Epithelial cell of proximal tubule (primary cell): ENCODE results near the gene WDR33. TPM values are rescaled to one million over a fixed set of nuclear protein-coding genes. Genes with fewer than 3 reads are reported as not detected.

Experiments used
- DNase-seq: peaks from one replicate; pipeline ENCODE4 v3.0.0-alpha.2; 2011; ENCODE audit warnings: low read depth
- H3K4me3 ChIP-seq: 2 replicates; pipeline ENCODE4 v1.5.1; 2011; ENCODE audit warnings: low read depth, mild to moderate bottlenecking, low read length
- CTCF ChIP-seq: conservative IDR thresholded peaks from 2 replicates; pipeline ENCODE4 v1.5.1; 2012; ENCODE audit warnings: low read depth, mild to moderate bottlenecking, low read length
- total RNA-seq: library from RNA; depleted of rRNA; stranded (reverse); fragments of >200 nt; gene quantifications from 2 replicates; pipeline ENCODE4 v1.2.3, GENCODE V29; 2015

Gene WDR33
- total RNA-seq, 1 donor from 2014 or later: 12.3 TPM

DNA sequence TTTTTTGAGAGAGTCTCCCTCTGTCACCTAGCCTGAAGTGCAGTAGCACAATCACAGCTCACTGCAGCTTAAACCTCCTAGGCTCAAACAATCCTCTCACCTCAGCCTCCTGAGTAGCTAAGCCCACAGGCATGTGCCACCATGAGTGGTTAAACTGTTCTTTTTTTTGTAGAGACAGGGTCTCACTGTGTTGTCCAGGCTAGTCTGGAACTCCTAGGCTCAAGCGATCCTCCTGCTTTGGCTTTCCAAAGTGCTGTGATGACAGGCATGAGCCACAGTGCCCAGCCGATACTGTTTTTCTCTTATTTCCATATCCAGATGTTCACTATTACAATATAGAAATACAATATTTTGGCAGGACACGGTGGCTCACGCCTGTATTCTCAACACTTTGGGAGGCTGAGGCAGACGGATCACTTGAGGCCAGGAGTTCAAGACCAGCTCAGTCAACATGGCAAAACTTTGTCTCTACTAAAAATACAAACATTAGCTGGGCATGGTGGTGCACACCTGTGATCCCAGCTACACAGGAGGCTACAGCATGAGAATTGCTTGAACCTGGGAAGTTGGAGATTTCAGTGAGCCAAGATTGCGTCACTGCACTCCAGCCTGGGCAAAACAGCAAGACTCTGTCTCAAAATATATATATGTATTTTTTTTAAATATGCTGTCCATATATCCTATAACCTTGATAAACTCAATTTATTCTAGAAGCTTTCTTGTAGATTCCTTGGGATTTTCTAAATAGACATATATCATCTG, 24.7 kb downstream of the WDR33 start:
- H3K4me3 ChIP-seq: no peak overlapping the region
- no peak for DNase-seq
- TF ChIP-seq CTCF: no peak

- no peak for DNase-seq
- TF ChIP-seq CTCF: no peak
- H3K4me3 ChIP-seq: no peak overlapping the region
Observed at GRCh38 chr2:127784965-127785518, 25.9 kb downstream of the WDR33 start.

DNA sequence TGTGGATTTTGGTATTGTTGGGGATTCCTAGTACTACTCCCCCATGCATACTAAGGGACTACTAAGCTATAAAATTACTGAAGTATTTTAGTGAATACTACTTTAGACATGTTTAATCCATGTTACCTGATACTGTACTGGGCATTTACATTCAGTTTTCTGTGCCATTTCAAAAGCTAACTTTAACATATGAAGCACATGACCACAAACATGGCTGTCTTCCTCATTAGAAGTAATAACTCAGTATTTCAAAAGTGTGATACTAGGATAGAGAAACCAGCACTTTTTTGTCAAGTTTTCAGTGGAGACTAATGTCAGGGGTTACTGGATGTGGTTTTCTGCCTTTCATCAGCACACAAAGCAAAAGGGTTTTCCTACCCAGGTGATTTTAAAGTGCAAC, 27.9 kb downstream of the WDR33 start:
- no peak for TF ChIP-seq CTCF
- no peak for DNase-seq

DNA sequence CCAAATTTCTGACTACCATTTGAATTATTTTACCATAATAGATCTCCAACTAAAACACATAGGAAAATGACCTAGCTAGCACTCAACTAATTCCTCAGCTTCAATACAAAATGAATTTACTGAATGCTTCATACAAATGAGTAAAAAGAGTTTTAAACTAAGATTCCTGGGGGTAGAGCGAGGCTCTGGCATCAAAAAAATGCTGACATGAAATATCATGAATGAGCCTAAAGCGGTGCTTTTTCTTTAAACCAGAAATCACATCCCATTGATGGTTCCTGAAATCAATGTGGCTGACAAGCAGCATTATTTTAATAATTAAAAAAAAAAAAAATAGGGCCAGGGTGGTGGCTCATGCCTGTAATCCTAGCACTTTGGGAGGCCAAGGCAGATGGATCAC, 32.1 kb downstream of the WDR33 start:
- no peak for DNase-seq
- no peak overlapping the region for H3K4me3 ChIP-seq
- no peak for TF ChIP-seq CTCF

More for the DNA sequence above, 27.9 kb downstream of the WDR33 start:
- no peak overlapping the region for H3K4me3 ChIP-seq

DNA sequence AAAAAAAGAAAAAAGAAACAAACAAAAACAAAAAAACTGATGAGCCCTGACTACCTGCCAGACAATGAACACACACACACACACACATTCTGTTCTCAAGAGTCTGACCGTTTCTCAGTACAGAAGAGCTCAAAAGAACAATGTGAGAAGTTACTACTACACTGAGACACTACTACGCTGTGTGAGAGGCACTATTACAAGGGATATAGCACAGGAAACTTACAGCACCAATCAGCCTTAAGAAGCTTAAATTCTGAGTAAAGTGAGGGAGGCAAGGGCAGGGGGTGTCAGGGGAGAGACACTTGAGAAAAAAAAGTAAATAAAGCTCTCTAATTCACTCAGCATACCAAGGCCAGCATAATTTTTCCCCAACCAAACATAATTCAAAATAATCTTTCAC, 32.5 kb downstream of the WDR33 start:
- H3K4me3 ChIP-seq: no peak overlapping the region
- no peak for TF ChIP-seq CTCF
- no peak for DNase-seq

GRCh38 chr2:127776122-127776780, 34.7 kb downstream of the WDR33 start:
- TF ChIP-seq CTCF: no peak
- no peak for DNase-seq
- no peak overlapping the region for H3K4me3 ChIP-seq
